ENCODE results near the gene RAD51B.
"Not testable (repeated sequence)": the region's sequence is repeated elsewhere in the genome, so short reads cannot be mapped to it uniquely, and the experiment has no call there.

The RAD51B gene

DNA sequence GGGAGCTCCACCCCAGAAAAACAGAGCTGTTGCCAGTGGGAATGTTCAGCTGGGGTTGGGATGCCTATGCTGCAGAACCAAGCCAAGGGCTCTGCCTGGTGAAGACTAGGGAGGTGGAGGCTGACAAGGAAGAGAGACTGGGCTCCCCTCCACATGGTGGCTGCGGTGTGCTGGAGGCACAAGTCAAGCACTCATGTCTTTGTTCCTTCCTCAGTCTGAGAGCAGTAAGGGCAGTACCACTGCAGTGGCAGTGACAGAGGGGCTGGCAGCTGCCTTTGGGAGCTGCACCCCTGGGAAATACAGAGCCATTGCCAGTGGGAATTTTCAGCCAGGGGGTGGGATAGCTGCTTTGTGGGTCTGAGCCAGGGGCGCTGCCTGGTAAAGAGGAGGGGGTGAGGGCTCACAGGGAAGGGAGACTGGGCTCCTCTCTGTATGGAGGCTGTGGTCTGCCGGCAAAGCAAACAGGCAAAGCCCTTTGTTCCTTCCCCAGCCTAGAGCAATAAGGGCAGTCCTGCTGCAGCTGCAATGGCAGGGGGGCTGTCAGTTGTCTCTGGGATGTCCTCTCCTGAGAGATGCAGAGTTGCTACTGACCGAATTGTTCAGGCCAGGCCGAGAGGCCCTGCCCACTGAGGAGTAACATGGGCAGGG, 255.9 kb downstream of the RAD51B start:
- no peak for DNase-seq (ENCODE audit: low read depth in 3 of 3)

DNA sequence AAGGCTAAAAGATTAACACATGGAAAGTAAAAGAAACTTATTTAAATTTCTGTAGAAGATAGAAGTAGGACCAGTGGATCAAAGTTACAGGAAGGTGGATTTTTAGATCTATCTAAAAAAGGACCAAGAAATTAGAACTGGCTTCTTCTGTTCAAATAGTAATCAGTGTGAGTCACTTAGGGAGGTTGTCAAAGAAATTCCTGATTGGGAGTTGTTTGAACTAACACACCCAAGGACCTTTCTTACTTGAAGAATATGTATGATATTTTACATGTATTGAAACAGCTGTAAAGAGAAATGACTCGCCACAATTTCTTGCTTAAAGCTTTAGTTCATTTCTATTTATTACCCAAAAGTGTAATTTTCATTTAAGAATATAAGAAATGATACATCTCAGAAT, 256.9 kb downstream of the RAD51B start:
- no peak for DNase-seq (ENCODE audit: low read depth in 3 of 3)

DNA sequence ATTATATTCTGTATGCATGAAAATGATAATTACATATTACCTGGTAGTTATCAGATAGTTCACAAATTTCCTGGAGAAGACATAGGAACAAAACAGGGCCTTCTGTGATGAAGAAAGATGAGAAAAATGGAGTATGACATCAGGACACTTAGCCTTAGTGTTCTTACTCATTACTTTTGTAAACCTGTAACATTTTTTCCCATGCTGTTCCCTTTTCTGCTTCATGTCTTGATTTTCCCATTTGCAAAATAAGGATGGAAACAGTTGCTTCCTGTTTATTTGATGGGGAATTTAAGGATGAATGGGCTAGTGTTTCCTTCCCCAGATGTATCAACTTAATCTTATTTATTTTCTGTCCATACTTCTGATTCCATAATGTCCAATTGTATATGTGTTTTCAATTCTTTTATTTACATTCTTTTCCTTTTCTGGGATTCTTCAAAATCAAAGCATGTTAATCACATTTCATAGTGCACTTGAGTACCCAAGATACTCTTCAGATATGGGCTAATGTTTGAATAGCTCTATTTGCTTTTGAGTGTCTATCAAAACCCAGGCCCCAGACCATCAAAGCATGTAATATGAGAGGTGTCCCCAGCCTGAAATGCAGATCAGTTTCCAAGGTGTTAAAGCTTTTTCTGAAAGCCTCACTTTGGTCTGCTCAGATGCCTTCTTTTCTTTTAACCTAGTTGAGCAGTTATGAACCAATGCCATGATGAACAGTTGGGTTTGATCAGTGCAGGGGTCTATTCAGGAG, 260.5 kb downstream of the RAD51B start:
- DNase-seq (ENCODE audit: low read depth in 3 of 3), result no peak

DNA sequence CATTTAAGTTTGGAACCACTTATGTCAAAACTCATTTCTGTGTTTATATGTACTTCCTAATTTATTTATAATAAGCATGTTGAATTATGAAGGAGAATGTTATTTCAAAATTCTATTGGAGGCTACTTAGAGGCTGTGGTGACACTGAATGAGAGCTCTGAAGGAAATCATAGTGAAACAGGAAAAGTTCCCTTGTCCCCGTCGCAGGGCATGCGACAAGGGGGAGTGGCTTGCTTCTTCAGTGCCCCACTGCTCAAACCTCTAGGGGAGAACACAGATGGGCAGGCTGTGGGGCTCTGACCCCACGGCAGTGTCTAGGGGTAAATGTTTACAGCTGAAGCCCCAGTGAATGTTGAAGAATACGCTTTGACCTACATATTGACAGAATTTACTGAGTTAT, 261.9 kb downstream of the RAD51B start:
- DNase-seq (ENCODE audit: low read depth in 3 of 3), result no peak

DNA sequence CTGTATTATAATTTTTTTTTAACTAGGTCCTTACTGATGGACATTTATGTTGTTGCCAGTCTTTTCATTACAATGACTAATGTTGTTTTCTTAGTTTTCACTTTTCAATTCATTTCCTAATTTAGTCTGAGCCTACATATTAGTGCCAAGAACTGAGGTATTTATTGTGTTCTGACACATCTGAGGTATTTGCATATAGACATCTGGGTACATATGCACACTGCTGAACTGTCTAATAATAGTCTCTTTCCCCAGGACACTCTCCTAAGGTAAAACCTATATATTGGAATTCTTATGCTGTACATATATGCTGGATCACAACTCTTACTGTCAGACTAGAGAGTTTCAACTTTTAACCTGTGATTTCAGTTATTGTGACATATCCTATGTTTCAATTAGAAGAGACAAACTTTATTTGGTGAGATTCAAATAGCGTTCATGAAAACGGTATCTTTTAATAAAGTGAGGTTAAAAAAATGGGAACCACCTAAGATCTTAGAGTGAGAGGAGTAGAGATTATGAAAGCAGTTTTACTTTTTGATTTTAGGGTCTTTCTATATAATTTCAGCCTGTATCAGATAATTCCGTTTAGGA, 263.2 kb downstream of the RAD51B start:
- DNase-seq (ENCODE audit: low read depth in 3 of 3), result no peak

DNA sequence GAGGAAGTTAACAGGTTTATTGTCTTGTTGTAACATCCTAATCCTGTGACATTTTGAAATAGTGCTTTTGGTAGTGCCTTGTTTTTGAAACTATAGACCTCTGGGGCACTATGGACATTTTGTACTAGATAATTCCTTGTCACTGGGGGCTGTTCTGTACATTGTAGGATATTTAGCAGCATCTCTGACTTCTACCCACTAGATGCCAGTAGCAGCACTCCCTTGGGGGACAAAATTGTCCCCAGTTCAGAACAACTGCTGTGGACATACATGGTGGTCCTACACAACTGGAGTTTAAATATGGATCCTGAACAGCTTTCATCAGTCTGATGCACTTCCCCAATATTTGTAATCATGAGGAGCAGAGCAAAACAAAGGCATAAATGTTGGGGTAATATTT, 264.7 kb downstream of the RAD51B start:
- no peak for DNase-seq (ENCODE audit: low read depth in 3 of 3)

DNA sequence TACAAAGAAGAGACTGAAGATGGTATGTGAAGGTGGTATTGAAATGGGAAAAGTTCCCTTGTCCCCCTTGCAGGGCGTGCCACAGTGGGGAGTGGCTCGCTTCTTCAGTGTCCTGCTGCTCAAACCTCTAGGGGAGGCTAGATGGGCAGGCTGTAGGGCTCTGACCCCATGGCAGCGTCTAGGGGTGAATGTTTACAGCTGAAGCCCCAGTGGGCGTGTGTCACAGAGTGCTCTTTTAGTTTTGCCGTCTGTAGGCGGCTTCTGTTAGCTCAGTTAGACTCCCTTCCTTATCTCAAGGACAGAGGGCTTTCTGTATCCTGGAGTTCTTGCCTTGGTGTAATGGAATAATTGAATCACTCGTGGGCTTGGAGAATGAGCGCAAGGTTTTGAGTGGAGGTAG, 266.2 kb downstream of the RAD51B start:
- no peak for DNase-seq (ENCODE audit: low read depth in 3 of 3)

DNA sequence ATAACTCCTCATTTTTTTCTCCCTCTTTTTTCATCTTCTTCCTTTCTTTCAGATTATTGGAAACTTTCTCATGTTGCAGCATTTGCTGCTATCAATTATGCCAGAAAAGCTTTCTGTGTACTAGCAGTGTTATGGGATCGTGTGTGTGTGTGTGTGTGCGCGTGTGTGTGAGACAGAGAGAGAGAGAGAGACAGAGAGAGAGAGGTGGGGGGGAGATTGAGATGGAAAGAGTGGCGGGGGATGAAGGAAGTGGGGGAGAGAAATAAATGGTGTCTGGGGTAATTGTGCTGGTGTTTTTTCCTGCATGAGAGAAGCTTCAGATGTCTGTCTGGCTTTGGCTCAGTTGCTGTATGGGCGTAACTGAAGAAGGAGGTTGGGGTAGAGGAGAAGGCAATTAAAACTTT, 268.9 kb downstream of the RAD51B start:
- DNase-seq (ENCODE audit: low read depth in 3 of 3), result no peak

DNA sequence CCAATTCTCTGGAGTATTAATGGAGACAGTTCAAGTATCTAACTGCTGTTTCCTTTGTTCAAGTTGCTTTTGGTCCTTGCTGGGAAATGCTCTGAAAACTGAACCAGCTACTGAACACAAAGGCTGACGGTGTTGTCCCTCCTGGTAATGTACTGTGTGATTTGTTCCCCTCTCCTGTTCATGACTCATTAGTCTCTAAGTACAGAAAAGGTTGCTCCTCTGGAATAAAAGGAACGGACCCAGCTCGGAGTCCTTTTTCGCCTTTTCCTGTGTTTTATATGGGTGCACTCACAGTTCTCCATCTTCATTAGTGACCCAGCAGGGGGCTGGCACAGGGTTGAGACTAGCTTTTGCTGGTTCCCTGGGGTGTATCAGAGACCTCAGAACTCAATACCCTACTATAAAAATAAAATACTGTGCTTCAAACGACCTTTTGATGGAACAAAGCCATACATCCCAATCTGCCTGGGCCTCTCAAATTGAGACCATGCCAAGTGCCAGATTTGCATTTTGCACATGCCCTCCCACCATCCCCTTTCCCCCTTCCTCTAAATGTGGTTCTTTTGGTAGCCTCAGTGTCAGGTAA, 269.7 kb downstream of the RAD51B start:
- no peak for DNase-seq (ENCODE audit: low read depth in 3 of 3)

DNA sequence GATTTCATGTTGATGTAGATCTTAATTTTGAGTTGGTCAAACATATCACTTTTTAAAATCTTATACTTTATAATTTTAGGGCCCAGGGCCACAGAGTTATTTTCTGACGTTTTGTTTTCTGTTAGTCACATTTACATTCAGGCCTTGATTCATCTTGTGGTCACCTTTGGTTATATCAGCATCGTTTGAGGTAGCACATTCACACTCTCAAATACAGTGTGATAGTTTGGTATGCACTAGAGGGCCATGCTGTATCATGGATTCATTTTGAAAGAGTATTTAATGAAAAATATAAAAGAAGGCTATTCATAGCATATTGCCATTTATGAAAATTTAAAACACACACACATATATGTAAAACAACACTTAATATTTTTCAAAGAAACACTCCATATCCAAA, 274.6 kb downstream of the RAD51B start:
- DNase-seq (ENCODE audit: low read depth in 3 of 3), result no peak

DNA sequence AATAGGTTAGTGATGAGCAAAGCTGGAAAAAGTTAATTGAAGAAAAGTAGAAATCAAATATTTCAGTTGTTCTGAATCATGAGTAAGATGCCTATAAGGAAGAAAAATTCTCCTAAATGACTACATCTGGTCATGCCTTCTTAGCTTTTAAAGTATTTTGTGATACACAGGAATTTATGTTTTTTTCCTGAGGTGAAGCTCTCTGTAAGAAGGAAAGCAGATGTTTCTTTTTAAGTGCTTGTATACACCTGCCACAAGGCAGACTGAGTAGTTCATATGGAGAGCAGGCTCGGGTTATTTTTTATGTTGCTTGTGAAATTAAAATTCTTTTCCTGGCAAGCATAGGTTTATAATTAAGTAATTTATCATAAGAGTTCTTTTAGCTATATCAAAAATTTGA, 275.2 kb downstream of the RAD51B start:
- no peak for DNase-seq (ENCODE audit: low read depth in 3 of 3)

DNA sequence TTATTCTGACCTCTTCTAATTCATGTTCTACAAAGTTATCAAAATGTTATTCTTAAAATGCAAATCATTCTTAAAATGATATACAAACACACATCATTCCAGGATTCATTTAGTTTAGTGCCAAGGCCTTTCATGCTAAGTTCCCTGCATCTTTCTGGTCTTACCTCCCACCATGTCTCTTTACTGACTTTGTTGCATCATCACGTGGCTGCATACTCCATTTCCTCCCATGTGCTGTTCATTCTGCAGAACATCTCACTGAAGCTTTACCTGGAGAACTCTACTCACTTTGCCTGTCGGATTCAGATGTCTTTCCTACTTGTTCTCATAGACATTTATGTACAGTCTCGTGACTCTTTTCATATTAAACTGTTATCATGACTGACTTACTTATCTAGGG, 278.1 kb downstream of the RAD51B start:
- DNase-seq (ENCODE audit: low read depth in 3 of 3), result no peak

DNA sequence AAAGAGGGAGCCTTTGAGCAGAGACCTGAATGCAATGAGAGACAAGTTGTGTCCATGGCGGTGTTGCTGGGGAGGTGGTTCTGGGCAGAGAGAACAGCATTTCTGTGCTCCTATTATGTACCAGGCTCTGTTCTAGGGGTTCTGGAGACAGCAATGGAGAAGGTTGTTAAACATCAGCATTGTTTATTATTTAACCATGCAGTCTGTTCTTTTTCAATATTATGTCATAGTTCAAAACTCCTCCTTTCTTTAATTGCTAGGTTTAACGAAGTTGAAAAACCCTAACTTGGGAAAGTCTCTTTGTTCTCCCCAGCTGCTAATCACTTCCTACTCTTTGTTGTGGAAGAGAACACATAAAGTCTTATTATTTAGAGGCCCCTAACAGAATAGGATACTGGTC, 279.3 kb downstream of the RAD51B start:
- DNase-seq (ENCODE audit: low read depth in 3 of 3), result no peak

DNA sequence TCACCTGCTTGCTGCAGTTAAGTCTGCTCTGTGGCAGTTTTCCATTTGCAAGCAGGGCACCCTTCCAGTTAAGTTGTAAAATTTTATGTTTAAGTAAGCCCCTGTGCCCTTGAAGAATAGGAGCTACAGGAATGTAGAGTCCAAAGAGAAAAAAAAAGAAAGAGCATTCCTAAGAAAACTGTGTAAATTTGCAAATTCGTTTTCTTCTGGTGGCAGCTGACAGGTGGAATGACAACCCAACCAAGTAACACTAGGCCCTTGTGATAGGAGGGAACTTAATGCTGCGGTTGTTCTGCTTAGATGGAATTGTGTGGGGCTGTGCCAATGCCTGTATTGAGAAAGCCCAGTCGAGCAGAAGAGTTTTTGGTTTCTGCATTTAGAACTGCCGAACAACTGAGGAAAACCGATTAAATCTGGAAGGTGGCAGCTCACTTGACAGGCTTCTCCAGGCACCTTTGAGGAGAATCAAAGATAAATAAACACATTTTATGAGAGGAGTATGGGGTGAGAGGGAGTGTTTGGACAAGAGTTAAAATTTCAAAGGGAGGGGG, 280.0 kb downstream of the RAD51B start:
- DNase-seq (ENCODE audit: low read depth in 3 of 3), result no peak

DNA sequence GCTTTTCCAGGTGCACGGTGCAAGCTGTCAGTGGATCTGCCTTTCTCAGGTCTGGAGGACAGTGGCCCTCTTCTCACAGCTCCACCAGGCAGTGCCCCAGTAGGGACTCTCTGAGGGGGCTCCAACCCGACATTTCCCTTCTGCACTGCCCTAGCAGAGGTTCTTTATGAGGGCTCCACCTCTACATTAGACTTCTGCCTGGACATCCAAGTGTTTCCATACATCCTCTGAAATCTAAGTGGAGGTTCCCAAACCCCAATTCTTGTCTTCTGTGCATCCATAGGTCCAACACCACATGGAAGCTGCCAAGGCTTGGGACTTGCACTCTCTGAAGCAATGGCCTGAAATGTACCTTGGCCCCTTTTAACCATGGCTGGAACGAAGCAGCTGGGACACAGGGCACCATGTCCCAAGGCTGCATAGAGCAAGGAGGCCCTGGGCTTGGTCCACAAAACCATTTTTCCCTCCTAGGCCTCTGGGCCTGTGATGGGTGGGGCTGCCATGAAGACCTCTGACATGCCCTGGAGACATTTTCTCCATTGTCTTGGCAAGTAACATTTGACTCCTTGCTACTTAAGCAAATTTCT, 282.2 kb downstream of the RAD51B start:
- not testable (repeated sequence) for DNase-seq (ENCODE audit: low read depth in 3 of 3)

DNA sequence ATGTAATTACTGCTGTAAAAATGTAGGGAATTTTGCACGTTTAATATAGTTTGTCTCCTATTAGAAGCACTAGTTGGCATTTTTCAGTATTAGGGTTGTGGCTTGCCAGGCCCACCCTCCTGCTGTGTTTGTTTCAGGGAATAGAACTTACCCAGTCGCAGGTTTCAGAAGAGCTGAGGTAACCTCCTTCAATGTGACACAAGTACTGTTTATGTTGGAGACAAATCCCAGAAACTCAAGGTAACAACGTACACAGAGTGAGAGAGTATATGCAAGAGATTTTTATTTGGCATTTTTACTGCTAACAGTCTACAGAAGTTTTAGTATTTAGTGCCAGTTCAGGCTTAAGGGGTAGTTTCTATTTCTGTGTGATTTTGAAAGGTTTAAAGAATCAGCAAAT, 284.3 kb downstream of the RAD51B start:
- no peak for DNase-seq (ENCODE audit: low read depth in 3 of 3)

DNA sequence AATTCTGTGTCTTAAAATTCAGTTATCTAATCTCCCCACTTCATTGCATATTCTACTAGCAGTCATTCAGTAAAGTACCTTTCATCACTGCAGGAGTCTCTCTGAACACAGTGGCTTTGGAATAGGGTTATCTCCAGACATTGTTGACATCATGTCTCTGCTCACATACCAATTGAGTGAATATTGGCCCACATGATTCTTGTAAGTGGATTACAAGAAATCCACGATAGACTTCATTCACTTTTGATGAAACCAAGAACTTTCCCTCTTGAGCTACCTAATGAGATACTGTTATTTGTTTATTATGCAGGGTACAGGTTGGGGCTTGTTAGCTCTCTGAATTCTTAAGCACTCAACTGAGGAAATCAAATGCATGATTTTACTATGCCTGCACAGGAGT, 284.9 kb downstream of the RAD51B start:
- DNase-seq (ENCODE audit: low read depth in 3 of 3), result no peak

DNA sequence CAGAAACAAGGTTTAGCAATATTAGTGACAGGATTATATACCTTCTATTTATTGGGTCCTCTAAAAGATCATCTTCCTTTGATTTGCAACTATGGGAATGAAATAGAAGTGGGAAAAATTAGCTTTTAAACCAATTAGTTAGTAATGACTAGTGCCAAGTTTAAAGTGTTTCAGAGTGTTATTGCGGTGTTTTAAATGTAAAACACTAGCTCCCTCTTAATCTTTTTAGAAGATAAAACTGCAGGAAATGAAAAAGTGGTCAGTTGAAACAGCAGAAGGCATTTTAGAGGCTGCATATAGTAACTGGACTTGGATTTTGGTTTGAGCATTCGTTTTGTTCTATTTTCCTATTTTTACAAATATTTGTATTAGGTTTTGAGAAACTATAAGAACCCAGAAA, 286.2 kb downstream of the RAD51B start:
- no peak for DNase-seq (ENCODE audit: low read depth in 3 of 3)

DNA sequence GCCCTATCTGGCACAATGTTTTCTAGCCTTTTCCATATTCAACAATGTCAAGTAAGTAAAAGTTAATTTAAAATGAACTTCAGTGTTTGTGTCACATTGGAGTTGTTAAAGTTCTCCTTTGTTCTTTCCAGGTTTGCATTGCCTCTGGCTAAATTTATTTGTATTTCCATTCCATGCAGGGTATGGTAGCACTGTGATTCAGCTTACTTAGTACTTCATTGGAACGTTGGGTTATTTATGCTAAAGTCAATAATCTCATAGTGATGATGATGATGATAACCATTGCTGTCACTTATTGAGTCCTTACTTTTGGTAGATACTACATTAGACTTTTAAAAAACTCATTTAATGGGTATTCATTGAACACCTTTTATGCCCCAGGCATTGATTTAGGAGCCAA, 286.9 kb downstream of the RAD51B start:
- DNase-seq (ENCODE audit: low read depth in 3 of 3), result no peak

DNA sequence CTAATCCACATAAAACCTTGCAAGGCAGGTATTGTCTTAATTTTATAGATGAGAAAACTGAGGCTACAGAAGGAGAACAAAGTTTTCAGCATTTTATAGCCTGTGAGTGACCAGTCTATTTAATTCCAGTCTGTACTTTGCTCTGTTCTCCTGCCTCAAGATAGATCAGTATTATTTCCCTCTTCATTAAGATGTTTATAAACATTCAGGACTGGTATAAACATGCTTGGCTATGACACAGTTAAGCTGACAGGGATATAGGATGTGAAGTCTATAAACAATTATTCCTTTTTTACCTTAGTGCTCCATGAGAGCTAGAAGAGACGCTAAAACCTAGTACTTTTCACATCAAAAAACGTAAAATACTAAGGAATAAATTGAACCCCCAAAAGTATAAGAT, 287.3 kb downstream of the RAD51B start:
- no peak for DNase-seq (ENCODE audit: low read depth in 3 of 3)

DNA sequence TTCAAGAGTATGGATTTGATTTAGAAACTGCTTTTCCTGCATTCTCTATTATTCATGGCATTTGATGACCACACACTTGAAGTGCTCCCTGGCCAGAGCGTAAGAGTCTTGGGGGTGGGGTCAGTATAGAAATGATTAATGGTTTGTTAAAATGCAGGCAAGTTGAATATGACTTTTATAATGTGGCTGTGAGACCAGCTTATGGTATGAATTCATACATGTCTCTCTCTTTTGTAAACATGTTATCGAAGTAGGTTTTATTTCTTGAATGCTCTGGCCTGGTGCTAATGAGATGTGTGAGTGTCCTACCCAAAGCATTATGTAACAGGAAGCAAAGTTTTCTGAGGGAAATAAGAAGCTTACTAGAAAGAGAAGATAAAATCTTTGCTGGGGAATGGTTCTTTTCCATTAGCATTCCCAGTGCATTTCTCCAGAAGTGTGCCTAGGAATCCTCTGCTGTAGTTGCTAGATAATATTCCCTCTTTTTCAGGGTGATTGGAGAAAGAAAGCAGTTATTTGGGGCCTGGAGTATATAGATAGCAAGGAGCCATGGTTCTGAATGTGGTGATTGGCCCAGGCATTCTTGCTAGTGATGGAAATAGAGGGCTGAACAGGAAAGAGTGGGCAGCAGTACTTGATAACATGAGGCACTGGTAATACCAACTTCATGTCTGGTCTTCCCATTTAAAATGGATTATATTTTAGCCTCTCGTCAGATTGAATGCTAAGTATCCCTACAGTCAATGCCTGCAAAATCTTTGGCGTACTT, 289.7 kb downstream of the RAD51B start:
- no peak for DNase-seq (ENCODE audit: low read depth in 3 of 3)

Measured in stimulated activated CD4-positive, alpha-beta T cell treated with anti-CD3 and anti-CD28 coated beads, TNF-alpha, amount 100 ng/mL, for 4 hours (primary cell).